NCI-H446 treated with DMSO at 0.1 percent for 48 hours (cell line): ENCODE data around the gene WWC2.
"Not testable (repeated sequence)": the region's sequence is repeated elsewhere in the genome, so short reads cannot be mapped to it uniquely, and the experiment has no call there.

Source experiments
- DNase-seq: peaks from one replicate; lab custom pipeline; 2025; lab: John Stamatoyannopoulos, UW

Gene WWC2

DNA sequence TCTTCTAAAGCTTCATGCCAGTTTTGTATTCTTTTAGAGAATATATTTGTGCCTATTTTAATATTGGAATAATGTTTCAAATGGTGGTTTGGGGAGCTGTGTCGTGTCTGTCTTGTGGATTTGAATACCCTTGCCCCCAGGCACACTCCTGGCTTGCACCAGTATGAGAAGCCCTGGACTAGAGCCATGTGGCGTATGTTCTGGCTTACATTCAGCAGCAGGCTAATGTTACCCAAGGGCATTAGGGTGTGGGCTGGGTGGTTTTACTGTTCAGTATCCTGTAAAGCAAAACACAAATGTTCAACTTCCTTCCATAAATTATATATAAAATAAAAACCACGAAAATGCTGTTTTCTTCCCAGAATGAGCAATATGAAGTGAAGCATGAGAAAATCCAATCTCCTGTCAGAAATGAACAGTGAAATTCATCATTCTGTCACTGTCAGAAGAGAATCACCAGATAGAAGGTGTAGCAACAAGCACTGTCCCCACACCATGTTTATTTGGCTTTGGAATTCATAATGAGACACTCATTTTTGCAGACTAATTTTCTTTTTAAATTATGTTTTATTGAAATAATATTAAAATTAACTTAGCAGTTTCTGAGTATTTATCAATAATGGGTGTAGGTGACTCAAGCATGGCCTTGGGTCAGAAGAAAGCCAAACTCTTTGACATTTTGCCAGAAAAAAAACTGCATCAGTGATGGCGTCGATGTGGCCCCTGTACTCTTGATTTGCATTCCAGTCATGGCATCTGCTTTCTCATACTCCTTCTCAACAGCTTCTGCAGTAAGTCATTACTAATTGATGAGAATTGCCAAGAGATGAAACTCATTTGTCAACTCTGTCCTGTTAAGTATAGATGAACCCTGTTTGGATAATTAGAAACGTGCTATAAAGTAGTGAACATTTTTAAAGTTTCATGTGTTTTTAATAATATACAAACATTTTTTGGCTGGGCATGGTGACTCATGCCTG is 43.8 kb downstream of the WWC2 start:
- no peak for DNase-seq

- no peak for DNase-seq
These were observed 45.7 kb downstream of the WWC2 start for GRCh38 chr4:183144787-183145186.

DNA sequence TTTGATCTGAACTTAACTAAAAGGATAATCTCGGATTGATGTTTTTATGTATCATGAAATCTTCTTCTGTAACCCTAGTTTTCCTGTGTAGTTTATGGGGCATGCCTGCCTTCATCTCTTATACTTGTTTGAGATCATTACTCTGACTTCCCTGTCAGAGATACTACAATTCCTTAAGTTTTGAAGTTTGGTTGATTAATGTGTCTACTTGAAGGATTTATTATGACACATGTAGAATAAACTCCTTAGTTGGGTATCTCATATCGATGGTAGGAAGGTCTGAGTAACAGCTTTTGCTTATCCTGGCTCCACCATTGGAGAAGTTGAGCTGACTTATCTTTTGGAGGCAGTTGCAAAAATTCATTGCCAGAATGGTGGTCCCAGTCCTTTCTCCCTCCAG is 46.7 kb downstream of the WWC2 start:
- no peak for DNase-seq

GRCh38 chr4:183146478-183146877 is 47.4 kb downstream of the WWC2 start:
- DNase-seq = no peak

DNA sequence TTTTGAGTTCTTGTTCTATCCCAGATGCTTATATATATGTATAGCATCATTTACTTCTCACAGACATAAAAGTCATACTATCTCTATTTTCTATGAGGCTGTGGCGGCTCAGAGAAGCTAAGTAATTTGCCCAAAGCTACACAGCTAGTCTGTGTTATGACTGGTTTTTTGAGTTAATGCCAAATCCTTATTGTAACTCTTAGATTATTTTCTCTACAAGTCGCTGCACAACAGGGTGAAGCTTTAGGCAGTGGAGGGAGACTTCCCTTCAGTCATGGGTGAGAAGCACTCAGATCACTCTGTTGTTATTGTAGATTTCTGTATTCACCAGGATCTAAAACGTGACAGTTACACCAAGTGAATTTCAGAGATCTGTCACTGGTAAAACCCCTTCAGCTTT is 48.1 kb downstream of the WWC2 start:
- DNase-seq = no peak

- DNase-seq = no peak
These were observed 48.9 kb downstream of the WWC2 start for GRCh38 chr4:183147983-183148382.

DNA sequence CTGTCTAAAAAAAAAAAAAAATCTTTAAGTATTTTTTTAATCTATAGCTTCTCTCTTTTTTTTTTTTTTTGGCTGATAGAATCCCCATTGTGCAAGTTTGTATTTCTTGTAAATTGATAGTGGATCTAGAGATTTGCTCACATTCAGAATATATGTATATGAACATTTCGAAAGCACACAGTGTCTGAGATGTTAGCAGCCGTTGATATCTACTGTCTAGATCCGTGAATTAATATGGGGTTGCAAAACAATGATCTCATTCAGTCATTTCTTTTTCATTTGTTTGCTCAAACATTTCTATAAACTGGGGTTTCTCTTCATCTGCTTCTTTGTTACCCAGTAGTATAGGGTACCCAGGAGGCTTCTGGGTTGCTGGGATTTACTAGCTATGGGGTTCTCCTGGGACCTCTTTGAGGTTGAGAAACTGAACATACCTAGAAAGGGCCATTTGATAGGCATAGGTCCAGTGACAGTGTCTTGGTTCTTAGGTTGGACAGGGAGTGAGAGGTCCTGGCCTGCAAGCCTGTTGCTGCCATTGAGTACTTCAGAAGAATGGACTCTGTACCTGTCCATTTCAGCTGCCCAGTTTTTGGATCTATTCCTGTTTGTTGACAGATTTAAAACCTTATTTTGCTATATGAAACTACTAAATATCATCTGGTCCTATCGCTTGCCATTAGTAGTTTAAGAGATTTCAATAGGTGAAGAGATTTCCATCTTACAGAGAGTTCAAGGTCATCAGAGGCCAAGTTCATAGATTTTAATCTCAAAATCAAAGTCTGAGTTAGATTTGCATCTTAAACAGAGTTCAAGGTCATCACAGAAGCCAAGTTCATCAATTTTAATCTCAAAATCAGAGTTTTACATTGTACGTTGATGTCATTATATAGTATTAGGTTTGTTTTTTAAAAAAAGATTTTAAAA is 50.8 kb downstream of the WWC2 start:
- no peak for DNase-seq

- DNase-seq = not testable (repeated sequence)
These were observed 51.6 kb downstream of the WWC2 start for GRCh38 chr4:183150664-183151063.

DNA sequence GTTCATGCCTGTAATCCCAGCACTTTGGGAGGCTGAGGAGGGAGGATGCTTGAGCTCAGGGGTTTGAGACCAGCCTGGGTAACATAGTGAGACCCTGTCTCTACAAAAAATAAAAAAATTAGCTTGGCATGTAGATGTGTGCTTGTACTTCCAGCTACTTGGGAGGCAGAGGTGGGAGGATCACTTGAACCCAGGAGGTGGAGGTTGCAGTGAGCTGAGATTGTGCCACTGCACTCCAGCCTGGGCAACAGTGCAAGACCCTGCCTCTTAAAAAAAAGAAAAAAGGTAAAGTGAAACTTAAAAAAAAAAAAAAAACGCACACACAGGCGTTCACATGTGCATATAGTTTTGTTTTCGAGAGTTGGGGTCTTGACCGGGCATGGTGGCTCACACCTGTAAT is 53.2 kb downstream of the WWC2 start:
- not testable (repeated sequence) for DNase-seq

DNA sequence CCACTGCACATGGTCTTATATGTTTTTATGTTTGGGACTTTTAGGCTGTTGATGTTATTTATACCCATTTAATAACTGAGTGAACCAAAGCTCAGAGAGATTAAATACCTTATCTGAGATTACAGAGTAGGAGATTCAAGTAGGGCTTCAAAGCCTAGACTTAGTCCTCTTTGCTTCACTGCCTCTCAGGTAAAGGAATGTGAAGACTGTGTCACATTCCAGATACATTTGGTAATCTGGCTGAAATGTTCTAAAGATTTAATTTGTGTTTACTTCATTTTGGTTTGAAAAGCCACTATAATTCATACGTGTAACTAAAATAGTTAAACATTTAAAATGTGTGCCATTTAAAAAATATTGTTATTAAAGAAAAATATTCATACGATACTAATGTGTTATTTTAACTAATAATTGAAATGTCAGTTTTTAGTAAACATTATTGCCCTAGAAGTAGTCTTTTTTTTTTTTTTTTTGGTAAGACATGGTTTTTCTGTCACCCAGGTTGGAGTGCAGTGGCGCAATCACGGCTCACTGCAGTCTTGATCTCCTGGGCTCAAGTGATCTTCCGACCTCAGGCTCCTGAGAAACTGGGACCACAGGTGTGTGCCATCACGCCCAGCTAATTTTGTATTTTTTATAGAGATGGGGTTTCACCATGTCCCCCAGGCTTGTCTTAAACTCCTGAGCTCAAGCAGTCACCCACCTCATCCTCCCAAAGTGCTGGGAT is 54.3 kb downstream of the WWC2 start:
- DNase-seq = no peak

DNA sequence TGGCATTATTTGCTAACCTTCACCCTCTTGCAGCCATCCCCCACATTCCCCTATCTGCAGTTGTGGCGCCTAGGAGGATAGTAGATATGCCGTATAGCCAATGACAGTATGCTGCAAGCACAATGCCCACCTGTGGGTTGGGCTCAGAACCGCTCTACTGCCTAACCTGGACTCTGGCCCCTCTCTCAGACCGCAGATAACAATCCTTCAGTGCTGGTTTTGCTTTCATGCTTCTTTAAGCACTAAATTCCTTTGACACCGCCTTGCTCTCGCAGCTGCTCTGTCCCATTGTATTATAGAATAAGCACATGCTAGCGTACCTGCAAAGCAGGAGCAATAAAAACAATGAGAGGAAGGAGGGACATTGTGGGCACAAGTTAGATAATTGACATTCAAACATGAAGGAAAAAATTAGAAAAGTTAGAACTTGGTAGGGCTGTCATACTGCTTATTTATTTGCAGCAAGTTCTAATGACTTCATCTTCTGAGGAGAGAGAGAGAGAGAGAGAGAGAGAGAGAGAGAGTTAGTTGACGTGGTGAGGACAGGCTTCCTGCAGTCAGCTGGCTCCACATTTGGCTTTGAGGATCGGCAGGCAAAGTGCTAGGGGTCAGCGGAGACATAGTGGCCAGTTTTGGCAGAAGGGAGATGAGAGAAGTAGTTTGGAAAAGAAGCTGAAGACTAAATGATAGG is 55.8 kb downstream of the WWC2 start:
- no peak for DNase-seq

DNA sequence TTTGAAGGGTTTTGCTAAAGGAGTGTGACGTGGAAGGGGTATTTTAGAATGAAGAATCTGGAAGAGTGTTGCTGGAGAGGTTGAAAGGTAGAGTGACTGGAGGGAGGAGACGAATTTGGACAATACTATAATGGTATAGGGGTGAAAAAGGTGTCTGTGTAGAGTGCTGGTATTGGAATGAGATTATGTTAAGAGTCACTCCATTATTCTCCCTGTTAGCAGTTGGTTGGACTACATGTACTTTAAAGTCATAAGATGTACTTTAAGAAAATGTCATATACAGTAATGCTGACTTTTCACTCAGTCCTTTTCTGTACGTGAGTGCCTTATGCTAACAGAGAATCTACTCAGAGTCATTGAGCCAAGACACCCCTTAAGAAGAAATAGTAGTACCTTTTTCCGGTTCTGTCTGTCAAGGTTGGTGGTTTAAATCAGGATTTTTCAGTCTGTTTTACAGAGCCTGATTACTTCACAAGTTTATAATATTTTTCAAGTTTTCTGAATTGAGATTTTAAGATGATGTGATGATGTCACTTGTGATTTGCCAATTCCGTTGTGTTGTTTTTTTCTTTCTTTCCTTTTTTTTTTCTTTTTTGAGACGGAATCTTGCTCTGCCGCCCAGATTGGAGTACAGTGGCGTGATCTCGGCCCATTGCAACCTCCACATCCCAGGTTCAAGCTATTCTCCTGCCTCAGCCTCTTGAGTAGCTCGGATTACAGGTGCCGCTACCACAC is 56.6 kb downstream of the WWC2 start:
- no peak for DNase-seq

- no peak for DNase-seq
These were observed 58.2 kb downstream of the WWC2 start for GRCh38 chr4:183157215-183157614.

- DNase-seq = no peak
These were observed 59.0 kb downstream of the WWC2 start for GRCh38 chr4:183158062-183158461.

GRCh38 chr4:183161630-183162029 is 62.6 kb downstream of the WWC2 start:
- no peak for DNase-seq

- no peak for DNase-seq
These were observed 64.1 kb downstream of the WWC2 start for GRCh38 chr4:183163135-183163534.

- DNase-seq = no peak
These were observed 65.9 kb downstream of the WWC2 start for GRCh38 chr4:183164963-183165362.

DNA sequence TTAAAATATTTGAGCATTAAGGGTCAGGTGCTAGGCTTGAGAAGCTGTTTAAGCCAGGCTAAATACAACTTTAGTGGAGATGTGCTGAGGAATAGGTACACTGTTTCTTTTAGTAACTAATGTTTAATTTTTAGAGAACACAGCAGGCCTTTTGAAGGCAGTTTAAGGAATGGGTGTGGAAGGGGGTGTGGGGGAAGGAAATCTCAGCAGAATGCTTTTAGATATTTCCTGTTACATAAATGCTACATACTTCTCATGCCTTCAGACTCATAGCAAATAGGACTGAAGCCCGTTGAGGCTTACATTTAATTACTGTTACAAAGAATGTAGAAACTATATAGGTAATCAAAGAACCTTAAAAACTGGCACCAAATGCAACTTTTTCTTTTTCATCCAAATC is 66.3 kb downstream of the WWC2 start:
- no peak for DNase-seq

DNA sequence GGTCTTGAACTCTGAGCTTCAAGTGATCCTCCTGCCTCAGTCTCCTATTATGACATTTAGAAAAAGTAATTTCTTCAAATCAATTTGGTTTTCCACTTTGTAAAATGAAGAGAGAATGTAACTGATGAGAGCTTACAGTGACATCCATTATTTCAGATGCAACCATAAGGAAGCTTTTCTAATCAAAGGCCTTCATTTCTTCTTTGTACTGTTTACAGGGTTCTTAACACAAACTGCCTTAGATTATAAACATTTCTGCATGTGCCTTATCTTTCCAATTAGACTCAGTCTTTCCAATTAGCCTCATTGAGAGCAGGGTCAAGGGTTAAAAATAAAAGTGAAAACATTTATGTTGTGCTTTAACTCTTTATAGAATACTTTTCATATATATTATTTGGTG is 71.8 kb downstream of the WWC2 start:
- no peak for DNase-seq

- no peak for DNase-seq
These were observed 72.6 kb downstream of the WWC2 start for GRCh38 chr4:183171484-183172267.
